Dermis lymphatic vessel endothelial cell (primary cell): Measurements from ENCODE around the gene FBXW12. TPM values are rescaled to one million over a fixed set of nuclear protein-coding genes. Genes with fewer than 3 reads are reported as not detected.

Experiments
- total RNA-seq: library from RNA; depleted of rRNA; stranded (reverse); fragments of >200 nt; gene quantifications from 2 replicates; pipeline ENCODE4 v1.2.1, GENCODE V29; 2014

The FBXW12 gene, protein sequence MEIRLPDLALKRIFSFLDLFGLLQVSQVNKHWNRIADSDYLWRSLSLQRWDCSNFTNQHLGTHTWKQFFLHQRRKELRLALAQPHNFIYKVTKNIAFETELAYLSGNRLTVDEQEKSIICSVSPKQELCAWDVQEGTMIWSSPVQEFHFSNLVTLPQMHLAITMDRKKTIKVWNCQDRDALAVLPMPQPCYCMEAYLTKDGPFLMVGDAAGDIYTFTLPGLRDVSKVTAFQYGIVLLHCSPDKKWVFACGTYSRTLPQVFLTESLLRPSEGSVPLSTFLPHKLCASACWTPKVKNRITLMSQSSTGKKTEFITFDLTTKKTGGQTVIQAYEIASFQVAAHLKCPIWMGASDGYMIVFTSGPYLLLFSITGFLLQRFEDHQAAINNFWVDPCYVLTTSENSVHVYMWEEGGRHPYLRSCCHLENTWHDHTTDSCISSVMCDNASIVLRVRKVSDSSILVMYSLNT
- total RNA-seq = not detected in 2 replicates

DNA sequence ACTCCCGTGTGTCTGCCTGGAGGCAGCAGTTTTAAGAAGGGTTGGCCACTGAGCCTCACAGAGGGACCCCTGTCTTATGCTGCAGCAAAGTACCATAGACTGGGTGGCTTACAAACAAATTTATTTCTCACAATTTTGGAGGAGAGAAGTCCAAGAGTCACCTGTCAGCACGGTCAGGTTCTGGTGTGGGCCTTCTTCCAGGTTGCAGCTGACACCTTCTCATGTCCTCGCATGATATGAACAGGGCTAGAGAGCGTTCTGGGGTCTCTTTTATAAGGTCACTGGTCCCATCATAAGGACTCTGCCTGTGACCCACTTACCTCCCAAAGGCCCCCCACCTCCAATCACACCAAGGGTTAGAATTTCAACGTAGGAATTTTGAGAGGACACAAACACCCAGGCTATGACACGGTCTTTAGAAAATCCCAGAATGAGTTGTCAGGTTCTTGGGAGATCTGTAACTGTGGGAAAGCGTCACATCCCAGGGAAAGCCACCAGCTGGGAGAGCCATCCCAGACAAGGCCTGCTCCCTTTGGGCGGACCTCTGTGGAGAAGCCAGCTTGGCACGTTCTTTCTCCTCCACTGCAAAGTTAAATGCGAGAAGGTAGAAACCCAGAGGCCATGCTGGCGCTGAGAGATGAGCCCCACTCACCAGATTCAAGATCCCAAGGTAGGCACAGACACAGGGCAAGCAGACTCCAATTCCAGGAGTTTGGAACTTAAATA lies at the start of gene FBXW12:
Gene FBXW12 (plus strand): TSS at position 569 of the 726 bp plus-strand sequence. CDS start 549 bp downstream, outside the sequence.

GRCh38 chr3:48333346-48334245 lies 38.4 kb upstream of the FBXW12 start, which contains the start of gene SPINK8:
Gene SPINK8, minus strand, starts transcription at chr3:48333661. Its CDS starts 5,320 bp downstream, at chr3:48328341.

DNA sequence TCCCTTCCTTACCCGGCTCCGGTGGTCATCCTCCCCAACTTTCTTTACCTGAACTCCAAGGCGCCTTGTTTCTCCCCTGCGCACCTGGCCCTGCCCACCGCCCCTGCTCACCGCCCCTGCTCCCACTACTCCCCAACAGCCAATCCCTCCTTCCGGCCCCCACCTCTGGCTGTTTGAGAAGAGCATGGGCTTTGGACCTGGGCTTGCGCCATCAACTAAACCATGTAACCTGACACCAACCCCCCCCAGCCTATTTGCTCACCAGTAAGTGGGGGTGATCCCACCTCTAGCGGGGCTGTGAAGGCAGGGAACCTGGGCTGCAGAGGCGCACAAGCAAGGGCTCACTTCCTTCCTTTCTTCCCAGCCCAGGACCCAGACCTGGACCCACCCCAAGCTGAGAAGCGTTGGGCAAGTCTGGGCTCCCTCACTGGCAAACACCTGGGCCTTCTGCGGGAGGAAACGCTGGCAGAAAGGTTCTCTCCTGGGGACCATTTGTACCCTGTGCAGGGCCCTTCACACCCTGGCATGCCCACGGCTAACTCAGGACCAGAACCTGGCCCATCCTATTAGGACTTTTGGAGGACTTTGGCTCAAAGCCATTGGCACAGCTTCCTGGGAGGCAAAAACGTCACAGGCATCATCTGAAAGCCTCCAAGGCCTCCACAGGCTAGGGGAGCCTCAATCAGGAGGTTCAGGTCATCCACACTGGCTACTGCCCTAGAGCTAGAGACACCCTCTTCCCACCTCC lies 58.1 kb downstream of the FBXW12 start, which contains the start of gene PLXNB1:
Gene PLXNB1 (minus strand): TSS at position 127 of the 748 bp plus-strand sequence. CDS start 5,475 bp downstream, outside the sequence.

GRCh38 chr3:48439820-48440589 lies 68.0 kb downstream of the FBXW12 start, which contains the start of the genes CCDC51 and TMA7:
Gene CCDC51, minus strand, starts transcription at chr3:48440119. Its CDS starts 4,991 bp downstream, at chr3:48435128.
Gene TMA7, plus strand, starts transcription at chr3:48440257. Its CDS starts 40 bp downstream, at chr3:48440297.

Other genes with a start within 250 kb of the FBXW12 start
- 4.3 and 5.0 TPM in 2 replicates for gene CDC25A, start 183.8 kb upstream of the FBXW12 start, total RNA-seq
- gene CAMP, start 148.7 kb upstream of the FBXW12 start, total RNA-seq = not detected in 2 replicates
- gene ZNF589, start 131.1 kb upstream of the FBXW12 start, total RNA-seq = 1.8 and 3.0 TPM in 2 replicates
- 20.8 and 21.1 TPM in 2 replicates for gene NME6, start 70.9 kb upstream of the FBXW12 start, total RNA-seq
- gene SPINK8, start 38.6 kb upstream of the FBXW12 start, total RNA-seq = not detected in 2 replicates
- 12.7 and 17.4 TPM in 2 replicates for gene PLXNB1, start 57.9 kb downstream of the FBXW12 start, total RNA-seq
- 8.5 and 10.5 TPM in 2 replicates for gene CCDC51, start 67.9 kb downstream of the FBXW12 start, total RNA-seq
- 193 and 258 TPM in 2 replicates for gene TMA7, start 68.0 kb downstream of the FBXW12 start, total RNA-seq
- gene ATRIP, start 74.5 kb downstream of the FBXW12 start, total RNA-seq = 3.9 and 5.3 TPM in 2 replicates
- gene SHISA5, start 132.0 kb downstream of the FBXW12 start, total RNA-seq = 54.3 and 62.4 TPM in 2 replicates
- gene PFKFB4, start 184.6 kb downstream of the FBXW12 start, total RNA-seq = 0.43 and 0.76 TPM in 2 replicates
- 0.09 and 0.11 TPM in 2 replicates for gene UCN2, start 191.6 kb downstream of the FBXW12 start, total RNA-seq
- 0.09 and 0.87 TPM in 2 replicates for gene COL7A1, start 223.1 kb downstream of the FBXW12 start, total RNA-seq
- gene UQCRC1, start 237.4 kb downstream of the FBXW12 start, total RNA-seq = 246 and 249 TPM in 2 replicates
- gene TMEM89, start 249.6 kb downstream of the FBXW12 start, total RNA-seq = 0.09 TPM in 1 of 2 replicates, not detected in the other